A549 (cell line): ENCODE measurements around the gene HNF4A. TPM values are rescaled to one million over a fixed set of nuclear protein-coding genes. Genes with fewer than 3 reads are reported as not detected.

Experiments
- ATAC-seq, 2 experiments: fragments of 200-7000 bp in 1 of 2; fragments of >200 bp in 1 of 2; cut with Nextera tagmentation in 1 of 2; cut with Tn5 transposase in 1 of 2; 3 replicates each; pipeline versions ENCODE4 v1.8.0 to v1.9.1; 2018 to 2020; ENCODE audit warnings: mild to moderate bottlenecking in 1 of 2, moderate library complexity in 1 of 2
- CTCF ChIA-PET: fragments of 300-600 bp; sonication (Branson Sonifier 250); formaldehyde crosslinking; extraction: SDS; loops from one replicate; lab custom pipeline; 2021; ENCODE audit warnings: antibody characterized with exemption, inconsistent platforms; lab: Yijun Ruan, JAX
- POLR2A ChIA-PET: fragments of 350-600 bp; formaldehyde crosslinking; extraction: SDS; loops from one replicate; lab custom pipeline; 2021; ENCODE audit warnings: antibody characterized with exemption, inconsistent platforms; lab: Yijun Ruan, JAX
- DNase-seq, 2 experiments: peaks; one replicate each; pipeline versions ENCODE4 v3.0.0 to v3.0.0-alpha.2; 2011 to 2016; ENCODE audit warnings: low read depth in 1 of 2, low spot score in 1 of 2
- FAIRE-seq: peaks from 2 replicates; lab custom pipeline; 2011; peaks lifted over from hg19 to GRCh38; lab: Jason Lieb, UNC
- H3K27ac ChIP-seq, 2 experiments: fragments of >200 bp; sonication (Bioruptor Twin); formaldehyde crosslinking; 3 replicates each; pipeline ENCODE4 v1.5.1; 2016 to 2017
- H3K4me1 ChIP-seq: fragments of >200 bp; sonication (Bioruptor Twin); formaldehyde crosslinking; 3 replicates; pipeline ENCODE4 v1.6.1; 2016
- H3K4me2 ChIP-seq: fragments of >200 bp; sonication (Bioruptor Twin); formaldehyde crosslinking; 3 replicates; pipeline ENCODE4 v1.6.1; 2016
- H3K4me3 ChIP-seq: fragments of >200 bp; sonication (Bioruptor Twin); formaldehyde crosslinking; 3 replicates; pipeline ENCODE4 v1.5.1; 2016
- H3K9me3 ChIP-seq: fragments of >200 bp; sonication (Bioruptor Twin); formaldehyde crosslinking; 3 replicates; pipeline ENCODE4 v1.6.1; 2016
- BHLHE40 ChIP-seq: IDR thresholded peaks from 2 replicates; pipeline ENCODE4 v1.6.1; 2012; ENCODE audit warnings: low read depth, low read length, inconsistent platforms
- CBX8 ChIP-seq: fragments of 200-600 bp; sonication (generic); IDR thresholded peaks from 2 replicates; pipeline ENCODE4 v1.6.1; 2016
- CEBPB ChIP-seq, 2 experiments: fragments of >200 bp in 1 of 2; sonication (Bioruptor Twin) in 1 of 2; formaldehyde crosslinking in 1 of 2; IDR thresholded peaks; 2 replicates each; pipeline ENCODE4 v1.6.1; 2012 to 2016
- EHF ChIP-seq: fragments of 250-450 bp; sonication (Bioruptor Pico); IDR thresholded peaks from 2 replicates; pipeline ENCODE4 v1.5.0; 2020; ENCODE audit warnings: mild to moderate bottlenecking
- FOSL2 ChIP-seq, 2 experiments: fragments of 450-650 bp in 1 of 2; fragments of >200 bp in 1 of 2; sonication (Bioruptor Twin) in 1 of 2; formaldehyde crosslinking; IDR thresholded peaks; 2 replicates each; pipeline versions ENCODE4 v1.5.0 to v1.6.1; 2016 to 2020; ENCODE audit warnings: mild to moderate bottlenecking in 1 of 2, moderate library complexity in 1 of 2
- FOXS1 ChIP-seq: fragments of 250-450 bp; sonication (Bioruptor Pico); IDR thresholded peaks from 2 replicates; pipeline ENCODE4 v1.5.0; 2020; ENCODE audit warnings: mild to moderate bottlenecking, moderate library complexity
- GATA3 ChIP-seq: IDR thresholded peaks from 2 replicates; pipeline ENCODE4 v1.6.1; 2012; ENCODE audit warnings: borderline replicate concordance
- HOXB5 ChIP-seq: fragments of 250-450 bp; sonication (Bioruptor Pico); IDR thresholded peaks from 2 replicates; pipeline ENCODE4 v1.5.0; 2020; ENCODE audit warnings: mild to moderate bottlenecking, moderate library complexity
- JUN ChIP-seq, 2 experiments: fragments of >200 bp; sonication (Bioruptor Twin); formaldehyde crosslinking; IDR thresholded peaks; 2 replicates in 1 of 2; 3 replicates in 1 of 2; pipeline ENCODE4 v1.6.1; 2016 to 2017
- NR3C1 ChIP-seq: fragments of >200 bp; sonication (Bioruptor Twin); formaldehyde crosslinking; IDR thresholded peaks from 3 replicates; pipeline ENCODE4 v1.6.1; 2017
- POLR2A ChIP-seq: IDR thresholded peaks from 2 replicates; pipeline ENCODE4 v1.6.1; 2012; ENCODE audit warnings: mild to moderate bottlenecking, low read length
- RAD21 ChIP-seq, 2 experiments: fragments of >200 bp in 1 of 2; sonication (Bioruptor Twin) in 1 of 2; formaldehyde crosslinking in 1 of 2; IDR thresholded peaks in 1 of 2; conservative IDR thresholded peaks in 1 of 2; 2 replicates in 1 of 2; 3 replicates in 1 of 2; pipeline ENCODE4 v1.6.1; 2012 to 2018; ENCODE audit warnings: inconsistent platforms in 1 of 2
- RCOR1 ChIP-seq: fragments of 150-350 bp; IDR thresholded peaks from 2 replicates; pipeline ENCODE4 v1.6.1; 2014; ENCODE audit warnings: antibody characterized with exemption, low read length, low read depth
- RFX5 ChIP-seq: fragments of 450-650 bp; IDR thresholded peaks from 2 replicates; pipeline ENCODE4 v1.7.1; 2014; ENCODE audit warnings: antibody characterized with exemption, mild to moderate bottlenecking, moderate library complexity
- RNF2 ChIP-seq: fragments of 200-600 bp; sonication (generic); IDR thresholded peaks from 2 replicates; pipeline ENCODE4 v1.6.1; 2016; ENCODE audit warnings: low read depth, mild to moderate bottlenecking, antibody characterized with exemption, moderate library complexity, borderline replicate concordance
- SMC3 ChIP-seq: fragments of >200 bp; sonication (Bioruptor Twin); formaldehyde crosslinking; IDR thresholded peaks from 3 replicates; pipeline ENCODE4 v1.6.1; 2018; ENCODE audit warnings: inconsistent platforms
- TP53 ChIP-seq: fragments of 250-450 bp; sonication (Bioruptor Pico); IDR thresholded peaks from 2 replicates; pipeline ENCODE4 v1.5.0; 2021; ENCODE audit warnings: mild to moderate bottlenecking, moderate library complexity
- WGBS: methylation state at CpG from one replicate; pipeline ENCODE4 v1.1.6; 2017; ENCODE audit errors: missing lambda C conversion rate; 5-methylcytosine and 5-hydroxymethylcytosine counted together
- polyA plus RNA-seq, 4 experiments: library from polyadenylated mRNA; depleted of rRNA in 3 of 4; stranded (reverse); fragments of >200 nt; fragmentation: RNase III in 1 of 4; extraction: RNeasy Plus Mini Kit Qiagen cat#74134 plus additional on column Dnase treatment in 1 of 4; gene quantifications; 2 replicates in 3 of 4; 3 replicates in 1 of 4; pipeline ENCODE4 v1.2.3, GENCODE V29; 2011 to 2017
- TF ChIP-seq, protein P1 (sequence below): fragments of >200 bp; sonication (Bioruptor Twin); formaldehyde crosslinking; IDR thresholded peaks from 3 replicates; pipeline ENCODE4 v1.5.1; 2016
- TF ChIP-seq, protein P2 (sequence below): fragments of 250-450 bp; sonication (Bioruptor Pico); IDR thresholded peaks from 2 replicates; pipeline ENCODE4 v1.5.0; 2020; ENCODE audit warnings: low read depth, mild to moderate bottlenecking, moderate library complexity
- TF ChIP-seq, protein P3 (sequence below): fragments of 200-600 bp; sonication (generic); IDR thresholded peaks from 2 replicates; pipeline ENCODE4 v1.6.1; 2016; ENCODE audit warnings: antibody characterized with exemption, mild to moderate bottlenecking, moderate library complexity
- TF ChIP-seq, protein P4 (sequence below): IDR thresholded peaks from 2 replicates; pipeline ENCODE4 v1.6.1; 2012
- TF ChIP-seq, protein P5 (sequence below): IDR thresholded peaks from 2 replicates; pipeline ENCODE4 v1.6.1; 2012; ENCODE audit warnings: low read depth, borderline replicate concordance
- TF ChIP-seq, protein P6 (sequence below): fragments of >200 bp; sonication (Bioruptor Twin); formaldehyde crosslinking; IDR thresholded peaks from 3 replicates; pipeline ENCODE4 v1.6.1; 2016

The HNF4A gene
- polyA plus RNA-seq, 2 of the 4 experiments (the other 2 are of a cell fraction): 20.0 to 26.2 TPM

DNA sequence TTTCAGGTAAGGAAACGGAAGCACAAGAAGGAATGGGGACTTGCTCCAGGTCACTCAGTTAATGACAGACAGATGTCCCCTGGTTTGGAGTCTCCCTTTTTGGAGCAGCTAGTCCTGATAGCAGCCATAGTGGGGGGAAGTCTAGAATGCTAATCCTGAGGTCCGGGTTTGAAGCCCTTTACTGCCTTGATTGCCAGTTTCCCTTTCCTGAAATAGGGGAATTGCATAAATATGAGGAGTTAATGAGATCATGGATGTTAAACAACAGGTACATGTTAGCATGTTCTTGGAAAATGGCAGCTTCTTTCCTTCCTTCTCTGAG, 119.8 kb downstream of the HNF4A start:
- Histone ChIP-seq H3K4me3 (peak overlapping the region; percentile 92), H3K4me1 (peaks cover 12% of the 10 kb centered on the region; the same call in 2 of the 3 replicates)
- WGBS: 44% methylated on average over 2 of the region's 2 CpGs
- TF ChIP-seq, protein P1, sequence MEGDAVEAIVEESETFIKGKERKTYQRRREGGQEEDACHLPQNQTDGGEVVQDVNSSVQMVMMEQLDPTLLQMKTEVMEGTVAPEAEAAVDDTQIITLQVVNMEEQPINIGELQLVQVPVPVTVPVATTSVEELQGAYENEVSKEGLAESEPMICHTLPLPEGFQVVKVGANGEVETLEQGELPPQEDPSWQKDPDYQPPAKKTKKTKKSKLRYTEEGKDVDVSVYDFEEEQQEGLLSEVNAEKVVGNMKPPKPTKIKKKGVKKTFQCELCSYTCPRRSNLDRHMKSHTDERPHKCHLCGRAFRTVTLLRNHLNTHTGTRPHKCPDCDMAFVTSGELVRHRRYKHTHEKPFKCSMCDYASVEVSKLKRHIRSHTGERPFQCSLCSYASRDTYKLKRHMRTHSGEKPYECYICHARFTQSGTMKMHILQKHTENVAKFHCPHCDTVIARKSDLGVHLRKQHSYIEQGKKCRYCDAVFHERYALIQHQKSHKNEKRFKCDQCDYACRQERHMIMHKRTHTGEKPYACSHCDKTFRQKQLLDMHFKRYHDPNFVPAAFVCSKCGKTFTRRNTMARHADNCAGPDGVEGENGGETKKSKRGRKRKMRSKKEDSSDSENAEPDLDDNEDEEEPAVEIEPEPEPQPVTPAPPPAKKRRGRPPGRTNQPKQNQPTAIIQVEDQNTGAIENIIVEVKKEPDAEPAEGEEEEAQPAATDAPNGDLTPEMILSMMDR: no peak
- TF ChIP-seq, protein P2, sequence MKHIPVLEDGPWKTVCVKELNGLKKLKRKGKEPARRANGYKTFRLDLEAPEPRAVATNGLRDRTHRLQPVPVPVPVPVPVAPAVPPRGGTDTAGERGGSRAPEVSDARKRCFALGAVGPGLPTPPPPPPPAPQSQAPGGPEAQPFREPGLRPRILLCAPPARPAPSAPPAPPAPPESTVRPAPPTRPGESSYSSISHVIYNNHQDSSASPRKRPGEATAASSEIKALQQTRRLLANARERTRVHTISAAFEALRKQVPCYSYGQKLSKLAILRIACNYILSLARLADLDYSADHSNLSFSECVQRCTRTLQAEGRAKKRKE (CRISPR knock-in tag): no peak
- TF ChIP-seq JUN (IDR thresholded peaks at IDR 0.05): no peak
- no peak for TF ChIP-seq CBX8
- TF ChIP-seq, protein P3, sequence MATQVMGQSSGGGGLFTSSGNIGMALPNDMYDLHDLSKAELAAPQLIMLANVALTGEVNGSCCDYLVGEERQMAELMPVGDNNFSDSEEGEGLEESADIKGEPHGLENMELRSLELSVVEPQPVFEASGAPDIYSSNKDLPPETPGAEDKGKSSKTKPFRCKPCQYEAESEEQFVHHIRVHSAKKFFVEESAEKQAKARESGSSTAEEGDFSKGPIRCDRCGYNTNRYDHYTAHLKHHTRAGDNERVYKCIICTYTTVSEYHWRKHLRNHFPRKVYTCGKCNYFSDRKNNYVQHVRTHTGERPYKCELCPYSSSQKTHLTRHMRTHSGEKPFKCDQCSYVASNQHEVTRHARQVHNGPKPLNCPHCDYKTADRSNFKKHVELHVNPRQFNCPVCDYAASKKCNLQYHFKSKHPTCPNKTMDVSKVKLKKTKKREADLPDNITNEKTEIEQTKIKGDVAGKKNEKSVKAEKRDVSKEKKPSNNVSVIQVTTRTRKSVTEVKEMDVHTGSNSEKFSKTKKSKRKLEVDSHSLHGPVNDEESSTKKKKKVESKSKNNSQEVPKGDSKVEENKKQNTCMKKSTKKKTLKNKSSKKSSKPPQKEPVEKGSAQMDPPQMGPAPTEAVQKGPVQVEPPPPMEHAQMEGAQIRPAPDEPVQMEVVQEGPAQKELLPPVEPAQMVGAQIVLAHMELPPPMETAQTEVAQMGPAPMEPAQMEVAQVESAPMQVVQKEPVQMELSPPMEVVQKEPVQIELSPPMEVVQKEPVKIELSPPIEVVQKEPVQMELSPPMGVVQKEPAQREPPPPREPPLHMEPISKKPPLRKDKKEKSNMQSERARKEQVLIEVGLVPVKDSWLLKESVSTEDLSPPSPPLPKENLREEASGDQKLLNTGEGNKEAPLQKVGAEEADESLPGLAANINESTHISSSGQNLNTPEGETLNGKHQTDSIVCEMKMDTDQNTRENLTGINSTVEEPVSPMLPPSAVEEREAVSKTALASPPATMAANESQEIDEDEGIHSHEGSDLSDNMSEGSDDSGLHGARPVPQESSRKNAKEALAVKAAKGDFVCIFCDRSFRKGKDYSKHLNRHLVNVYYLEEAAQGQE: no peak
- TF ChIP-seq BHLHE40: no peak
- TF ChIP-seq RCOR1: no peak
- TF ChIP-seq, all 56 proteins: peak for 0
- FAIRE-seq (no peak), DNase-seq (no peak), ATAC-seq (peak in 1 of 2 experiments; percentile 2; a peak in 1 of 6 replicates)
- CTCF ChIA-PET: interaction anchor here (0.6 to 2.8 kb wide), 17 partner anchors 9 to 359 kb away, joined by 3 to 22 read pairs (median 4); no protein-coding TSS in a partner anchor
- POLR2A ChIA-PET: interaction anchor here (0.6 to 1.7 kb wide), 14 partner anchors 10 to 257 kb away, joined by 3 to 13 read pairs (median 4); partner anchors contain the start of gene SERINC3
- Histone ChIP-seq H3K4me2 (peak overlapping the region; percentile 74), H3K27ac (peak overlapping the region; percentile 91 to 95), H3K9me3 (no peaks in the 10 kb centered on the region)

DNA sequence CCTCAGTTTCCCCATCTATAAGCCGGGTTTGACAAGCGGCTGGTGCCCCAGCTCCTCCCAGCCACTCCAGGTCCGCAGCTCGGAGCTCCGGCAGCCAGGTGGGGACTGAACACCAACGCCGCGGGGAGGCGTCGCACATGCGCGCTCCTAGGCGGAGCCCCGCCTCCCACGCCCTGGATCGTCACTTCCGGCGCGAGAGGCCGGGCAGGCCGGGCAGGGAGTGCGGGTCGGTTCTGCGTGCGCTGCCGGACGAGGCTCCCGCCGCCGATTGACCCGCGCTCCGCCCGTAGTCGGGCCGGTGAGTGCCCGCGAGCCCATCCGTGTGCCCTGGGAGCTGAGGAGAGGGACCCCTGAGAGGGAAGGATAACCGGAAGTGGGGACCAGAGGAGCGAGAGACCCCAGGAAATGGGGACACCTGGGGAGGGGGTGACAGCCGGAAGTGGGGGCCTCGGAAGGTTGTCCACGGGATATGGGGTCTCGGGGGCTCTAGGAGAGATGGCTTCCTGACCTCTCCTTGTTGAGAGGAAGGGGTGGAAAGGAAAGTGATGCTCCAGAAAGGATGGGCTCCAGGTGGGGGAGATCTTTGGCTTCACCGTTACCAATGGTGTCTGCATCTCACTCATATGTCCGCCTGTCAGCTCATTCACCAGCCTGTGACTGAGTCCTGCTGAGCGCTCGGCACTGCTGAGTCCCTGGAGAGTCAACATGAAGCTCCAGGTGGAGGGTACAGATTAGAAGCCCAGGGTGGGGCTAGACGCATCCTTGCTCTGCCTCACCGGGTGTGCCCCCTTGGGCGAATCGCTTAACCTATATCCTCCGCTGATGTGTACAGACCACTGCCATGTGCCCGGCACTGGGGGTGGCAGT, 120.4 kb downstream of the HNF4A start, which contains the start of gene TTPAL:
Gene TTPAL (plus strand): TSS at position 181 of the 867 bp plus-strand sequence. CDS start 4,126 bp downstream, outside the sequence.
- POLR2A ChIA-PET: interaction anchor here (0.6 to 1.7 kb wide), 14 partner anchors 11 to 257 kb away, joined by 3 to 13 read pairs (median 4); partner anchors contain the start of gene SERINC3
- H3K4me3 ChIP-seq: peak within 1 kb of the TSS; percentile 92
- no peaks in the 10 kb centered on the region for H3K9me3 ChIP-seq
- ATAC-seq (peak; percentile 98), FAIRE-seq (no peak), DNase-seq (peak; percentile 81 to 88)
- WGBS: 3% methylated on average over 42 of the region's 55 CpGs
- CTCF ChIA-PET: interaction anchor here (0.6 to 2.8 kb wide), 19 partner anchors 10 to 360 kb away, joined by 3 to 22 read pairs (median 4); partner anchors contain the start of gene SERINC3
- peak within 1 kb of the TSS; percentile 74 for H3K4me2 ChIP-seq
- H3K4me1 ChIP-seq: peaks cover 12% of the 10 kb centered on the region; the same call in 2 of the 3 replicates
- peak within 1 kb of the TSS; percentile 91 to 95 for H3K27ac ChIP-seq
- TF ChIP-seq RFX5: no peak
- peak; percentile 9 to 48; a peak in 2 of 5 replicates for TF ChIP-seq RAD21 (conservative IDR thresholded peaks at IDR 0.05 in 1 of 2, IDR thresholded peaks at IDR 0.05 in 1 of 2)
- TF ChIP-seq EHF (CRISPR knock-in tag): no peak
- TF ChIP-seq RNF2: 0 out of 2 replicates have a peak, but pooled peaks have one; percentile 43
- no peak for TF ChIP-seq NR3C1
- TF ChIP-seq SMC3: peak; percentile 58
- 0 out of 4 replicates have a peak, but pooled peaks of 1 of the 2 experiments have one; percentile 1 for TF ChIP-seq CEBPB (IDR thresholded peaks at IDR 0.05)
- TF ChIP-seq JUN (IDR thresholded peaks at IDR 0.05): peak; percentile 85 to 95
- TF ChIP-seq, protein P1: peak; percentile 20; the same call in 2 of the 3 replicates
- peak; percentile 99 for TF ChIP-seq POLR2A
- no peak for TF ChIP-seq FOSL2 (IDR thresholded peaks at IDR 0.05)
- no peak for TF ChIP-seq FOSL2 (CRISPR knock-in tag; IDR thresholded peaks at IDR 0.05)
- TF ChIP-seq, protein P4, sequence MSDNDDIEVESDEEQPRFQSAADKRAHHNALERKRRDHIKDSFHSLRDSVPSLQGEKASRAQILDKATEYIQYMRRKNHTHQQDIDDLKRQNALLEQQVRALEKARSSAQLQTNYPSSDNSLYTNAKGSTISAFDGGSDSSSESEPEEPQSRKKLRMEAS: peak; percentile 89
- TF ChIP-seq FOXS1 (CRISPR knock-in tag): no peak
- TF ChIP-seq TP53 (CRISPR knock-in tag): peak; percentile 60; the same call in 1 of the 2 replicates
- no peak for TF ChIP-seq HOXB5 (CRISPR knock-in tag)
- 0 out of 2 replicates have a peak, but pooled peaks have one; percentile 23 for TF ChIP-seq GATA3
- TF ChIP-seq, protein P5, sequence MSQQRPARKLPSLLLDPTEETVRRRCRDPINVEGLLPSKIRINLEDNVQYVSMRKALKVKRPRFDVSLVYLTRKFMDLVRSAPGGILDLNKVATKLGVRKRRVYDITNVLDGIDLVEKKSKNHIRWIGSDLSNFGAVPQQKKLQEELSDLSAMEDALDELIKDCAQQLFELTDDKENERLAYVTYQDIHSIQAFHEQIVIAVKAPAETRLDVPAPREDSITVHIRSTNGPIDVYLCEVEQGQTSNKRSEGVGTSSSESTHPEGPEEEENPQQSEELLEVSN: peak; percentile 70
- TF ChIP-seq, protein P6, sequence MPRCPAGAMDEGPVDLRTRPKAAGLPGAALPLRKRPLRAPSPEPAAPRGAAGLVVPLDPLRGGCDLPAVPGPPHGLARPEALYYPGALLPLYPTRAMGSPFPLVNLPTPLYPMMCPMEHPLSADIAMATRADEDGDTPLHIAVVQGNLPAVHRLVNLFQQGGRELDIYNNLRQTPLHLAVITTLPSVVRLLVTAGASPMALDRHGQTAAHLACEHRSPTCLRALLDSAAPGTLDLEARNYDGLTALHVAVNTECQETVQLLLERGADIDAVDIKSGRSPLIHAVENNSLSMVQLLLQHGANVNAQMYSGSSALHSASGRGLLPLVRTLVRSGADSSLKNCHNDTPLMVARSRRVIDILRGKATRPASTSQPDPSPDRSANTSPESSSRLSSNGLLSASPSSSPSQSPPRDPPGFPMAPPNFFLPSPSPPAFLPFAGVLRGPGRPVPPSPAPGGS: peak; percentile 95
